Stimulated activated CD4-positive, alpha-beta T cell treated with anti-CD3 and anti-CD28 coated beads, TNF-alpha, amount 100 ng/mL, for 48 hours (primary cell): ENCODE measurements around the gene LECT2.

Experiments
- DNase-seq, 3 donors: peaks; one replicate each; pipeline ENCODE4 v3.0.0-alpha.2; 2020; ENCODE audit warnings: low read depth in 3 of 3

Gene LECT2

GRCh38 chr5:135954899-135955298 lies at the start of gene LECT2:
LECT2 (minus strand) TSS chr5:135954983; CDS start chr5:135954833, 150 bp downstream.
- DNase-seq: no peak

GRCh38 chr5:136004436-136004835 lies 49.7 kb upstream of the LECT2 start:
- DNase-seq: no peak

GRCh38 chr5:136001466-136001981 lies 46.7 kb upstream of the LECT2 start:
- no peak for DNase-seq

- no peak for DNase-seq
These were observed 46.1 kb upstream of the LECT2 start for GRCh38 chr5:136000932-136001331.

- no peak for DNase-seq
These were observed 45.4 kb upstream of the LECT2 start for GRCh38 chr5:136000147-136000546.

GRCh38 chr5:135999406-136000139 lies 44.8 kb upstream of the LECT2 start:
- no peak for DNase-seq

- DNase-seq: no peak
These were observed 44.1 kb upstream of the LECT2 start for GRCh38 chr5:135998889-135999288.

- no peak for DNase-seq
These were observed 43.0 kb upstream of the LECT2 start for GRCh38 chr5:135997673-135998335.

- no peak for DNase-seq
These were observed 41.8 kb upstream of the LECT2 start for GRCh38 chr5:135996611-135997010.

GRCh38 chr5:135995976-135996375 lies 41.2 kb upstream of the LECT2 start:
- no peak for DNase-seq

GRCh38 chr5:135993880-135994636 lies 39.3 kb upstream of the LECT2 start:
- no peak for DNase-seq

GRCh38 chr5:135993335-135993879 lies 38.6 kb upstream of the LECT2 start:
- no peak for DNase-seq

GRCh38 chr5:135991429-135991828 lies 36.6 kb upstream of the LECT2 start:
- DNase-seq: no peak

- no peak for DNase-seq
These were observed 35.9 kb upstream of the LECT2 start for GRCh38 chr5:135990528-135991255.

GRCh38 chr5:135989686-135990085 lies 34.9 kb upstream of the LECT2 start:
- DNase-seq: no peak

GRCh38 chr5:135988546-135988945 lies 33.8 kb upstream of the LECT2 start:
- no peak for DNase-seq

- no peak for DNase-seq
These were observed 32.2 kb upstream of the LECT2 start for GRCh38 chr5:135986891-135987401.

GRCh38 chr5:135986401-135986800 lies 31.6 kb upstream of the LECT2 start:
- no peak for DNase-seq

GRCh38 chr5:135985951-135986350 lies 31.2 kb upstream of the LECT2 start:
- DNase-seq: no peak

- no peak for DNase-seq
These were observed 25.8 kb upstream of the LECT2 start for GRCh38 chr5:135980620-135981019.

GRCh38 chr5:135979510-135979909 lies 24.7 kb upstream of the LECT2 start:
- DNase-seq: no peak
